Heart left ventricle (tissue), 13 donors: ENCODE results near the gene IL6.

ENCODE experiments used
- POLR2A ChIP-seq, 2 donors: fragments of 450-650 bp; IDR thresholded peaks; one replicate each; pipeline ENCODE4 v1.6.1; 2017; ENCODE audit warnings: antibody characterized with exemption in 2 of 2, mild to moderate bottlenecking in 2 of 2, moderate library complexity in 2 of 2
- TF ChIP-seq, protein P1 (sequence below), 12 donors: fragments of 200-600 bp; sonication (generic) in 4 of 12; IDR thresholded peaks; one replicate each; pipeline versions ENCODE4 v1.5.0 to v1.8.0; 2018 to 2022; ENCODE audit warnings: antibody characterized with exemption in 12 of 12, mild to moderate bottlenecking in 5 of 12
- donor health status: ischemic (EF 13 %, LVEDD 7.1; RV severe dilation, severe dysfunction).
- donor health status: DM: no; HTN: yes; CAD: no.
- donor health status: DM: no; HTN: no; CAD: no.
- donor health status: ischemic (EF 25% LVEDD 6.9; RV normal size, moderate dysfunction).
- donor health status: ischemic (EF 25% LVEDD 5.7; RV mildly dilated, moderate dysfunction).
- donor health status: ischemic (EF 35%, LVEDD 5.7; RV mildly dilated, moderate dysfunction).
- donor health status: nonischemic (EF 11% LVEDD 7.7; RV severe dilation, severe dysfunction).
- donor health status: DM: yes; HTN: yes; CAD: no.
- donor health status: PGD.
- donor health status: ischemic (EF 29% LVEDD 5.4; RV normal size, mild dysfunction).
- donor health status: nonischemic (EF 23%, LVEDD 6.1; RV moderate dilation, normal function).

DNA sequence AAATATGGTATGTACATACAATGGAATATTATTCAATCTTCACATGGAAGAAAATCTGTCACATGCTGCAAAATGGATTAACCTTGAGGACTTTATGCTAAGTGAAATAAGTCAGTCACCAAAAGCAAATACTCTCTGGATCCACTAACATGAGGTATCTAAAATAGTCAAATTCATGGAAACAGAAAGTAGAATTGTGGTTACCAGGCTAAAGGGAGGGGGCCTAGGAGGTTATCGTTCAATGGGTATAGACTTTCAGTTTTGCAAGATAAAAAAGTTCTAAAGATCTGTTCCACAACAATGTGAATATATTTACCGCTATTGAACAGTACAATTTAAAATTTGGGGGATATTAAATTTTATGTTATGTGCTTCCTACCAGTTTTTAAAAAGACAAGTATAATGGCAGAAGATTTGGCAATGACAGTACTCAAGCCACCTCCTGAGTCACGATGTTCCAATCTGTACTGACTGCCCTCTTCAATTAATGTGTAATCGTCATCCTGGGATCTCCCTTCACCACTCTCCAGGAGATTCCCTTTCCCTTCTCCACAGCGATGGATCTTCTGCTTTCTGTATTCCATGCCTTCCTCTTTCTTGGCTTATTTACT, 32.3 kb upstream of the IL6 start:
- TF ChIP-seq, protein P1, sequence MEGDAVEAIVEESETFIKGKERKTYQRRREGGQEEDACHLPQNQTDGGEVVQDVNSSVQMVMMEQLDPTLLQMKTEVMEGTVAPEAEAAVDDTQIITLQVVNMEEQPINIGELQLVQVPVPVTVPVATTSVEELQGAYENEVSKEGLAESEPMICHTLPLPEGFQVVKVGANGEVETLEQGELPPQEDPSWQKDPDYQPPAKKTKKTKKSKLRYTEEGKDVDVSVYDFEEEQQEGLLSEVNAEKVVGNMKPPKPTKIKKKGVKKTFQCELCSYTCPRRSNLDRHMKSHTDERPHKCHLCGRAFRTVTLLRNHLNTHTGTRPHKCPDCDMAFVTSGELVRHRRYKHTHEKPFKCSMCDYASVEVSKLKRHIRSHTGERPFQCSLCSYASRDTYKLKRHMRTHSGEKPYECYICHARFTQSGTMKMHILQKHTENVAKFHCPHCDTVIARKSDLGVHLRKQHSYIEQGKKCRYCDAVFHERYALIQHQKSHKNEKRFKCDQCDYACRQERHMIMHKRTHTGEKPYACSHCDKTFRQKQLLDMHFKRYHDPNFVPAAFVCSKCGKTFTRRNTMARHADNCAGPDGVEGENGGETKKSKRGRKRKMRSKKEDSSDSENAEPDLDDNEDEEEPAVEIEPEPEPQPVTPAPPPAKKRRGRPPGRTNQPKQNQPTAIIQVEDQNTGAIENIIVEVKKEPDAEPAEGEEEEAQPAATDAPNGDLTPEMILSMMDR (IDR thresholded peaks at IDR 0.05), result no peak
- TF ChIP-seq POLR2A (IDR thresholded peaks at IDR 0.05), result no peak
